ENCODE data around the gene GRPEL1. TPM values are rescaled to one million over a fixed set of nuclear protein-coding genes. Genes with fewer than 3 reads are reported as not detected.
A peak's percentile ranks its signal among the peaks of the same experiment; 100 is the strongest.

Gene GRPEL1
- total RNA-seq, 6 experiments from 2014 or later: 30.0 to 49.2 (median 45.3) TPM

GRCh38 chr4:7111441-7111840, 43.6 kb upstream of the GRPEL1 start:
- no peak for DNase-seq
- H3K27ac ChIP-seq: no peak overlapping the region
- 88% methylated on average over 2 of the region's 8 CpGs for WGBS (ENCODE audit: insufficient coverage, low coverage, low lambda C conversion rate, missing lambda C conversion rate)
- no peaks in the 10 kb centered on the region for H3K9me3 ChIP-seq
- no peak for TF ChIP-seq CTCF (IDR thresholded peaks at IDR 0.05)
- no peak for TF ChIP-seq POLR2A (IDR thresholded peaks at IDR 0.05)
- no peaks in the 10 kb centered on the region for H3K27me3 ChIP-seq
- no peaks in the 10 kb centered on the region for H3K36me3 ChIP-seq
- no peak overlapping the region for H3K4me3 ChIP-seq
- no peaks in the 10 kb centered on the region for H3K4me1 ChIP-seq
- intact Hi-C loops (cut with DNase I): no loop called here
- ATAC-seq: no peak

- H3K9me3 ChIP-seq: no peaks in the 10 kb centered on the region
- H3K27me3 ChIP-seq: no peaks in the 10 kb centered on the region
- TF ChIP-seq POLR2A (IDR thresholded peaks at IDR 0.05): no peak
- TF ChIP-seq CTCF (IDR thresholded peaks at IDR 0.05): no peak
- H3K27ac ChIP-seq: no peak overlapping the region
- no peak overlapping the region for H3K4me3 ChIP-seq
- intact Hi-C loops (cut with DNase I): no loop called here
- WGBS (ENCODE audit: insufficient coverage, low coverage, low lambda C conversion rate, missing lambda C conversion rate): 100% methylated on average over 1 of the region's 4 CpGs
- ATAC-seq (peak in 1 of 4 donors; percentile 5), DNase-seq (no peak)
- H3K36me3 ChIP-seq: no peaks in the 10 kb centered on the region
- H3K4me1 ChIP-seq: no peaks in the 10 kb centered on the region
Observed at GRCh38 chr4:7110546-7110945, 42.7 kb upstream of the GRPEL1 start.

- no peaks in the 10 kb centered on the region for H3K9me3 ChIP-seq
- TF ChIP-seq POLR2A (IDR thresholded peaks at IDR 0.05) (no peak), CTCF (IDR thresholded peaks at IDR 0.05) (no peak)
- 82% methylated on average over 3 of the region's 4 CpGs for WGBS (ENCODE audit: insufficient coverage, low coverage, low lambda C conversion rate, missing lambda C conversion rate)
- no peaks in the 10 kb centered on the region for H3K27me3 ChIP-seq
- H3K27ac ChIP-seq: no peak overlapping the region
- no peaks in the 10 kb centered on the region for H3K36me3 ChIP-seq
- peak in 1 of 3 donors; percentile 26 for DNase-seq
- peaks cover 0 to under 1% (median 0%) of the 10 kb centered on the region in 4 donors for H3K4me1 ChIP-seq
- no peak for ATAC-seq
- H3K4me3 ChIP-seq: no peak overlapping the region
- intact Hi-C loops (cut with DNase I): no loop called here
Observed at GRCh38 chr4:7109169-7109568, 41.3 kb upstream of the GRPEL1 start.

- TF ChIP-seq POLR2A (IDR thresholded peaks at IDR 0.05) (no peak), CTCF (IDR thresholded peaks at IDR 0.05) (no peak)
- H3K9me3 ChIP-seq: no peaks in the 10 kb centered on the region
- no peaks in the 10 kb centered on the region for H3K27me3 ChIP-seq
- WGBS (ENCODE audit: insufficient coverage, low coverage, low lambda C conversion rate, missing lambda C conversion rate): 81% methylated on average over 3 of the region's 6 CpGs
- H3K4me3 ChIP-seq: no peak overlapping the region
- DNase-seq: peak in 1 of 3 donors; percentile 49
- no peak overlapping the region for H3K27ac ChIP-seq
- H3K4me1 ChIP-seq: peaks cover 0 to 5% (median 0%) of the 10 kb centered on the region in 4 donors
- intact Hi-C loops (cut with DNase I): no loop called here
- ATAC-seq: no peak
- H3K36me3 ChIP-seq: no peaks in the 10 kb centered on the region
Observed at GRCh38 chr4:7108660-7109059, 40.8 kb upstream of the GRPEL1 start.
